Measurements from ENCODE around the gene CPTP.
"Not testable (repeated sequence)": the region's sequence is repeated elsewhere in the genome, so short reads cannot be mapped to it uniquely, and the experiment has no call there.

CPTP gene

DNA sequence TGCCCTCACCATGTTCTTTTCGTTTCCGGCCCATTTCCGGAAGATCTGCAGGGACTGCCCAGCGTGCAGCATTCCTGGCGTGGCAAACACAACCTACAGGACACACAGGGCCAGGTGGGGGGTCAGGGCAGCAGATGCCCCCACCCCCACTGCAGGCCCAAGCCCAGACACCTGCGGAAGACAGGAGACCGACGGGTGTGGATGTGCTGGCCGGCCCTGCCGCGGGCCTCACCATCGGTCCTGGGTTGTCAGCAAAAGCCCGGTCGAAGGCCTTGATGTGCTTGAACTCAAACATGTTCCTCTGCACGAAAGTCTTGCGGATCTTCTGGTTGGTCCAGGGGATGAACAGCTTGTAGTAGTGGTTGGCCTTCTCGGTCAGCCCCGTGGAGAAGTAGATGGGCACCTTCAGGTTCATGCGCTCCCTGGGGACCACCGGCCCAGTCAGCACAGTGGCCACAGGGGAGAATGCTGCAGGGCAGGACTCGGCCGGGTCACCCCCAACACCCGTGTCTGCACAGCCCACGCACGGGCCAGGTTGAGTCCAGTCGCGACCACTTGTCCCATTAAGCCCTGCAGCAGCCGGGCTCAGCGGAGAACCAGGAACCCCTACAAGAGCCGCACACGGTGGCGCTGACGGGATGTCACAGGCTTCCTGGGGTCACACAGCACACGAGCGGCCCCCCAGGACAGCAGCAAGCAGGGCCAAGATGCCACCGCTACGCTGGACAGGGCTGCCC, 10.9 kb upstream of the CPTP start:
- peaks cover 12% of the 10 kb centered on the region for H3K27me3 ChIP-seq (ENCODE audit: control insufficient read depth, insufficient read depth, low read length, poor library complexity, severe bottlenecking)
- no peaks in the 10 kb centered on the region for H3K9me3 ChIP-seq (ENCODE audit: control insufficient read depth, low read length)
- peaks cover 14% of the 10 kb centered on the region for H3K36me3 ChIP-seq (ENCODE audit: control insufficient read depth, insufficient read depth, low read length)
- H3K4me3 ChIP-seq (ENCODE audit: insufficient read depth, low read depth, low read length), result no peak overlapping the region
- no peak overlapping the region for H3K27ac ChIP-seq (ENCODE audit: insufficient read depth, low read depth, low read length, poor library complexity, severe bottlenecking)
- WGBS, 2 experiments, result 93% methylated on average over 37 of the region's 37 CpGs
- peaks cover 19% of the 10 kb centered on the region for H3K4me1 ChIP-seq (ENCODE audit: control insufficient read depth, insufficient read depth, low read length)

DNA sequence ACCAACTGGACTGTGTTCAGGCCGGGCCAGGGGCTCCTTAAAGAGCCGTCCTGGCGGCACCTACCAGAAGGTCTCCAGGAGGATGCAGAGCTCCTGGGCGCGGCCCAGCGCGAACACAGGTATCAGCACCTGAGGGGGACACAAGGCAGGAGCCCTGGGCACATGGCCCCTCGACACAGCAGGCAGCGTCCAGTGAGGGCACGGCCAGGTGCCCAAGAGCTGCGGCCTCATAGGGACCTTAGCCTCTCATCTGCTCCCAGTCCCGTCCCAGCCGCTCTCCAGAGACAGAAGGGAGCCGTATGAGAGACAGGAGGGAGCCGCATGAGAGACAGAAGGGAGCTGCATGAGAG, 10.4 kb upstream of the CPTP start:
- WGBS, 2 experiments, result 95 to 96% methylated on average over 15 of the region's 15 CpGs
- Histone ChIP-seq H3K27ac (ENCODE audit: insufficient read depth, low read depth, low read length, poor library complexity, severe bottlenecking) (no peak overlapping the region), H3K27me3 (ENCODE audit: control insufficient read depth, insufficient read depth, low read length, poor library complexity, severe bottlenecking) (peaks cover 6% of the 10 kb centered on the region), H3K36me3 (ENCODE audit: control insufficient read depth, insufficient read depth, low read length) (peaks cover 19% of the 10 kb centered on the region), H3K4me3 (ENCODE audit: insufficient read depth, low read depth, low read length) (no peak overlapping the region), H3K4me1 (ENCODE audit: control insufficient read depth, insufficient read depth, low read length) (peaks cover 18% of the 10 kb centered on the region), H3K9me3 (ENCODE audit: control insufficient read depth, low read length) (no peaks in the 10 kb centered on the region)

DNA sequence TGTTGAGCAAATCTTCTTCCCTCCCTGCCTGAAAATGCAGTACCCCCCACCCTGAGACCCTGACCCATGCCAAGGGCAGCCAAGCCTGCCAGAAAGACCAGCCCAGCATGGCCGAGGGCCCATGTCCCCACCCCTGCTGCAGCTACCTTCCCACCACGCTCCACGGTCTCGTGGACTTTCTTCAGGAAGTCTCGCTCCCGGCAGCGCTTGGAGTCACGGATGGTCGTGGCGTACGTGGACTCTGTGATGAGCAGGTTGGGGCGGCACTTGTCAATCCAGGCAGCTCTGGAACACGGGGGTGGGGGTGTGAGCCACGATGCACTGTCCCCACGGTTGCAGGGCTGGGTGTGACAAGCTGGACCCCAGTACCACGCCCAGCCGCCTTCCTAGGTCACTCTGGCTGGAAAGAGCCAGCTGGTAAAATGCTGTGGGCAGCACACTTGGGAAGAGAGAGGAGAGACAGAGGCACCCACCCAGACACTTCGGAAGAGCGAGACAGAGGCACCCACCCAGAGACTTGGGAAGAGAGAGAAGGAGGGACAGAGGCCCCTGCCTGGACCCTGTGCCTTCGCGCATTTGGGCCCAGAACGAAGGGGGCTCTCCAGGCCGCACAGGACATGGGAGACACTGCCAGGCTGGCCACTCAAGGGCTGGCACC, 9.8 kb upstream of the CPTP start:
- Histone ChIP-seq H3K4me1 (ENCODE audit: control insufficient read depth, insufficient read depth, low read length) (peaks cover 12% of the 10 kb centered on the region), H3K27me3 (ENCODE audit: control insufficient read depth, insufficient read depth, low read length, poor library complexity, severe bottlenecking) (peaks cover under 1% of the 10 kb centered on the region), H3K36me3 (ENCODE audit: control insufficient read depth, insufficient read depth, low read length) (peaks cover 22% of the 10 kb centered on the region), H3K27ac (ENCODE audit: insufficient read depth, low read depth, low read length, poor library complexity, severe bottlenecking) (peak overlapping the region; percentile 8), H3K4me3 (ENCODE audit: insufficient read depth, low read depth, low read length) (no peak overlapping the region), H3K9me3 (ENCODE audit: control insufficient read depth, low read length) (no peaks in the 10 kb centered on the region)
- 94 to 95% methylated on average over 23 of the region's 23 CpGs for WGBS, 2 experiments

DNA sequence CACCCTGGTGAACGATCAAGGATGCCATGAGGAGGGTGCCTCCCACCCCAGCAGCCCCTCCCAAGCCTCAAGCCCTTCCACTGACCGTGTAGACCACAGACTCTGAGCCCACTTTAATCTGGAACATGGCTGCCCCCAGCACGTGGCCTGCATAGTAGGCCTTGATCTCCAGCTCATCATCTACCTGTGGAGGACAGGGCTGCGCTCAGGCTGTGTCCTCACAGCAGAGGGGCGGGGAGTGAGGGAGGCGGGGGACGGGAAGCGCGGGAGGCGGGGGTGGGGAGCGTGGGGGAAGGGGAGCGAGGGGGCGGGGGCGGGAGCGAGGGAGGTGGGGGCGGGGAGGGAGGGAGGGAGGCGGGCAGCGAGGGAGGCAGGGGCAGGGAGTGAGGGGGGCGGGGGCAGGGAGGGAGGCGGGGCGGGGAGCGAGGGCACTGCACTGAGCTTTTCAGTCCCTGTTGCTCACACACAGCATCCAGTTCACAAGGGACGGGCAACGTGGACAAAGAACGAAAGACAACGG, 9.1 kb upstream of the CPTP start:
- H3K36me3 ChIP-seq (ENCODE audit: control insufficient read depth, insufficient read depth, low read length), result peaks cover 23% of the 10 kb centered on the region
- peaks cover 6% of the 10 kb centered on the region for H3K4me1 ChIP-seq (ENCODE audit: control insufficient read depth, insufficient read depth, low read length)
- 24 to 25% methylated on average over 10 to 14 of the region's 26 CpGs for WGBS, 2 experiments
- H3K4me3 ChIP-seq (ENCODE audit: insufficient read depth, low read depth, low read length), result no peak overlapping the region
- no peaks in the 10 kb centered on the region for H3K9me3 ChIP-seq (ENCODE audit: control insufficient read depth, low read length)
- no peaks in the 10 kb centered on the region for H3K27me3 ChIP-seq (ENCODE audit: control insufficient read depth, insufficient read depth, low read length, poor library complexity, severe bottlenecking)
- peak overlapping the region; percentile 8 for H3K27ac ChIP-seq (ENCODE audit: insufficient read depth, low read depth, low read length, poor library complexity, severe bottlenecking)

DNA sequence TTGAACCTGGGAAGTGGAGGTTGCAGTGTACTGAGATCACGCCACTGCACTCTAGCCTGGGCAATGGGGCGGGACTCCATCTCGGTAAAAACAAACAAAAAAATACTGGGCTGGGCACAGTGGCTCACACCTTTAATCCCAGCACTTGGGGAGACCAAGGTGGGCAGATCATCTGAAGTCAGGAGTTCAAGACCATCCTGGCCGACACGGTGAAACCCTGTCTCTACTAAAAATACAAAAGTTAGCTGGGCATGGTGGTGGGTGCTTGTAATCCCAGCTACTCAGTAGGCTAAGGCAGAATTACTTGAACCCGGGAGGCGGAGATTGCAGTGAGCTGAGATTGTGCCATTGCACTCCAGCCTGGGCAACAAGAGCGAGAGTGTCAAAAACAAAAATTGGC, 8.4 kb upstream of the CPTP start:
- H3K4me3 ChIP-seq (ENCODE audit: insufficient read depth, low read depth, low read length); H3K9me3 ChIP-seq (ENCODE audit: control insufficient read depth, low read length); H3K4me1 ChIP-seq (ENCODE audit: control insufficient read depth, insufficient read depth, low read length); H3K27me3 ChIP-seq (ENCODE audit: control insufficient read depth, insufficient read depth, low read length, poor library complexity, severe bottlenecking); H3K27ac ChIP-seq (ENCODE audit: insufficient read depth, low read depth, low read length, poor library complexity, severe bottlenecking): not testable (repeated sequence)
- H3K36me3 ChIP-seq (ENCODE audit: control insufficient read depth, insufficient read depth, low read length), result peaks cover 30% of the 10 kb centered on the region
- WGBS, 2 experiments, result 87 to 91% methylated on average over 8 of the region's 8 CpGs

DNA sequence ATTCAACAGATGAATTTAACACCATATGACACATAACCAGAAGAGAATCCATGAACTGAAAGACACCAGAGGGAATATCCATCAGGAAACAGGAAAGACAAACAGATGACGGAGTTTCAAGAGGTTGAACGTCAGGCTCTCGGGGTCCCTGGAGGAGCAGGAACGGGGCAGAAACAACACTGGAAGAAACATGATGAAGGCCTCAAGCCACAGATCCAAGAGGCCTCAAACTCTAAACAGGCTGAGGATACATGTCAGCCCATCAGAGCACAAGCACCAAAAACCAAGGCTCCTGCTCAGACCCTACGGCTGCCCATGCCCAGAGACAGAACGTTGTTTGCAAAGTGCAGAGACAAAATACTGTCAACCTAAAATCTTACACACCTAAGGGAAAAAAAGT, 7.2 kb upstream of the CPTP start:
- WGBS, 2 experiments, result 95% methylated on average over 6 of the region's 6 CpGs
- no peak overlapping the region for H3K4me3 ChIP-seq (ENCODE audit: insufficient read depth, low read depth, low read length)
- H3K27ac ChIP-seq (ENCODE audit: insufficient read depth, low read depth, low read length, poor library complexity, severe bottlenecking), result no peak overlapping the region
- no peaks in the 10 kb centered on the region for H3K27me3 ChIP-seq (ENCODE audit: control insufficient read depth, insufficient read depth, low read length, poor library complexity, severe bottlenecking)
- peaks cover 25% of the 10 kb centered on the region for H3K36me3 ChIP-seq (ENCODE audit: control insufficient read depth, insufficient read depth, low read length)
- H3K9me3 ChIP-seq (ENCODE audit: control insufficient read depth, low read length), result no peaks in the 10 kb centered on the region
- peaks cover 6% of the 10 kb centered on the region for H3K4me1 ChIP-seq (ENCODE audit: control insufficient read depth, insufficient read depth, low read length)

DNA sequence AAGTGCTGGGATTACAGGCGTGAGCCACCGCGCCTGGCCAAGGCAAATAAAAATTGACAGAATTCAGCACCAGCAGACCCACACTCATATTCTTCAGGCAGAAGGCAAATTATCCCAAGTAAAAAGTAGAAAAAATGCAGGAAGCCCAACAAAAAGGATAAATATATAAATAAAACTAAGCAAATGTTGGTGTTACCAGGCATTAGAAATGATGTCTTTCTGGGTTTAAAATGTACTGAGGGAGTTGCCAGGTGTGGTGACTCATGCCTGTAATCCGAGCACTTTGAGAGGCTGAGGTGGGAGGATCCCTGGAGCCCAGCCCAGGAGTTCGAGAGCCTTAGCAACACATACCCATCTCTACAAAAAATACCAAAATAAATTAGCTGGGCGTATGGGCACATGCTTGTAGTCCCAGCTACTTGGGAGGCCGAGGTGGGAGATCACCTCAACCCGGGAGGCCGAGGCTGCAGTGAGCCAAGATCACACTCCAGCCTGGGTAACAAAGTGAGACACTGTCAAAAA, 6.4 kb upstream of the CPTP start:
- WGBS, 2 experiments, result 94 to 95% methylated on average over 9 of the region's 9 CpGs
- no peaks in the 10 kb centered on the region for H3K9me3 ChIP-seq (ENCODE audit: control insufficient read depth, low read length)
- no peaks in the 10 kb centered on the region for H3K27me3 ChIP-seq (ENCODE audit: control insufficient read depth, insufficient read depth, low read length, poor library complexity, severe bottlenecking)
- no peak overlapping the region for H3K4me3 ChIP-seq (ENCODE audit: insufficient read depth, low read depth, low read length)
- no peak overlapping the region for H3K27ac ChIP-seq (ENCODE audit: insufficient read depth, low read depth, low read length, poor library complexity, severe bottlenecking)
- peaks cover 6% of the 10 kb centered on the region for H3K4me1 ChIP-seq (ENCODE audit: control insufficient read depth, insufficient read depth, low read length)
- H3K36me3 ChIP-seq (ENCODE audit: control insufficient read depth, insufficient read depth, low read length), result peaks cover 20% of the 10 kb centered on the region

DNA sequence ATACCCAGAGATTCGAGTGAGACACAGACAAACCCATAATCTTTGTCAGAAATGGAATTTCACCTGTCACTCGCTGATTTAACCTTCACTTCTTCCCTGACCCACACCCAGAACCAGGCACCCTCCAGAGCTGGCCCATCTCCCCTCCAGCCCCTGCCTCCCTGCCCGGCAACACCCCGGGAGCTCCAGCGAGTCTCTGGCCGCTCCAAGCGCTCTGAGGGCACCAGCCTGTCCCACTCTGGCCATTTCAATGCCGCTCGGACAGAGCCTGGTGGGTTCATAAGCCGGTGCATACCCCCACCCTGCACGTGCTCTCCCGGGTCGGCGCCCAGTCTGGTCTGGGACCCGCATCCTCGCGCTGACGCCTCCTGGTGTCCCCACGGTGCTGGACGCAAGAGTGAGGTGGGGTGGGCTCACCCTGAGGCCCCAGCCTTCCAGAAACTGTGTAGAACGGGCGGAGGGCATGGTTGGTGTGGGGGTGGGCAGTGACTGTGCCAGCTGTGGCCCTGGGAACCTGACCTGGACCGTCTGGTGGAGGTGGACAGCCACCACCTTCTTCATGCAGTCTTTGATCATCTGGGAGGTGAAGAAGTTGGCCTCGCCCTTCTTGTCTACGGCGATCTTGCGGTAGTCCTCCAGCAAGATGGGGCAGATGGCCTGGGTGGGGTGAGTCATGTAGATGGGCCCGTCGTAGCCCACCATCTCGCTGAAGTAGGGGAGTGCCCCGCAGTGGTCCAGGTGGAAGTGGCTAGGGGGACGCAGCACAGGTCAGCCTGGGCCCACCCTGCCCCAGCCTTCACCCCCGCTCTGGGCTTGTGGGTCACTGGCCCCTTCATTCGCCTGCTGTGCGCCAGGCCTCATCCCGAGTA, 5.6 kb upstream of the CPTP start:
- 93% methylated on average over 36 of the region's 36 CpGs for WGBS, 2 experiments
- Histone ChIP-seq H3K4me1 (ENCODE audit: control insufficient read depth, insufficient read depth, low read length) (peaks cover 6% of the 10 kb centered on the region), H3K27me3 (ENCODE audit: control insufficient read depth, insufficient read depth, low read length, poor library complexity, severe bottlenecking) (no peaks in the 10 kb centered on the region), H3K9me3 (ENCODE audit: control insufficient read depth, low read length) (no peaks in the 10 kb centered on the region), H3K27ac (ENCODE audit: insufficient read depth, low read depth, low read length, poor library complexity, severe bottlenecking) (no peak overlapping the region), H3K4me3 (ENCODE audit: insufficient read depth, low read depth, low read length) (no peak overlapping the region), H3K36me3 (ENCODE audit: control insufficient read depth, insufficient read depth, low read length) (peaks cover 17% of the 10 kb centered on the region)

DNA sequence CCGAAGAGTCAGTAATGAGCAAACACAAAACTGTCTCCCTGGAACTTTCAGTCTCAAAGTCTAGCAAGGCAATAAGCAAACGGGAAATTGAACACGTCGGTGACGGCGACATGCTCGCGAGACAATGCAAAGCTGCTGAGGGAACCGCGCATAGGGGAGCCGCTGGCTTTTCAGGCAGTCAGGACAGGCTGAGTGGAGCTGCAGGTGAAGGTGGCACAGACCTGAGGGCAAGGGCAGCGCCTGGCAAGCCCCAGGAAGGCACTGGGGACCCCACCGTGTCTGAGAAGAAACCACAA, 5.0 kb upstream of the CPTP start:
- no peaks in the 10 kb centered on the region for H3K27me3 ChIP-seq (ENCODE audit: control insufficient read depth, insufficient read depth, low read length, poor library complexity, severe bottlenecking)
- H3K9me3 ChIP-seq (ENCODE audit: control insufficient read depth, low read length), result no peaks in the 10 kb centered on the region
- H3K36me3 ChIP-seq (ENCODE audit: control insufficient read depth, insufficient read depth, low read length), result peaks cover 17% of the 10 kb centered on the region
- WGBS, 2 experiments, result 96% methylated on average over 13 of the region's 13 CpGs
- peaks cover 6% of the 10 kb centered on the region for H3K4me1 ChIP-seq (ENCODE audit: control insufficient read depth, insufficient read depth, low read length)
- H3K4me3 ChIP-seq (ENCODE audit: insufficient read depth, low read depth, low read length), result no peak overlapping the region
- H3K27ac ChIP-seq (ENCODE audit: insufficient read depth, low read depth, low read length, poor library complexity, severe bottlenecking), result no peak overlapping the region

Measured in ectodermal cell (in vitro differentiated cells).